K562 (cell line): ENCODE results near the gene TSTD2. TPM values are rescaled to one million over a fixed set of nuclear protein-coding genes. Genes with fewer than 3 reads are reported as not detected.

Experiments used
- ATAC-seq: fragments of 200-7000 bp; cut with Tn5 transposase; 3 replicates; pipeline ENCODE4 v1.9.1; 2020; ENCODE audit warnings: moderate library complexity
- BruUV-seq: library from RNA; stranded (reverse); fragments of 400-500 nt; replicated peaks from 2 replicates; lab custom pipeline; 2021; lab: Mats Ljungman, UMichigan
- CTCF ChIA-PET: fragments of 300-600 bp; formaldehyde crosslinking; extraction: SDS; loops from one replicate; lab custom pipeline; 2021; ENCODE audit warnings: low intra/inter-chr PET ratio; lab: Yijun Ruan, JAX
- POLR2A ChIA-PET: fragments of 300-600, 350-650 bp; sonication (Branson Sonifier 250); formaldehyde crosslinking; extraction: SDS; loops from one replicate; lab custom pipeline; 2021; ENCODE audit warnings: antibody characterized with exemption, inconsistent platforms; lab: Yijun Ruan, JAX
- DNase-seq, 4 experiments: peaks; one replicate each; pipeline versions ENCODE4 v3.0.0 to v3.0.0-alpha.2; 2011 to 2018; ENCODE audit warnings: low spot score in 3 of 4, mixed read lengths in 3 of 4; ENCODE audit errors: extremely low read depth in 1 of 4
- FAIRE-seq: peaks from 2 replicates; lab custom pipeline; 2011; peaks lifted over from hg19 to GRCh38; lab: Jason Lieb, UNC
- H2AFZ ChIP-seq: 2 replicates; pipeline ENCODE4 v1.6.0; 2011; ENCODE audit warnings: low read depth, low read length, control low read depth, inconsistent platforms
- H3K27ac ChIP-seq: fragments of 200-600 bp; 3 replicates; pipeline ENCODE4 v1.8.0; 2011; ENCODE audit warnings: low read depth, mild to moderate bottlenecking, control low read depth, inconsistent platforms, low read length, moderate library complexity, mixed read lengths; ENCODE audit errors: extremely low read depth
- H3K27me3 ChIP-seq, 2 experiments: fragments of 300-600 bp in 1 of 2; 2 replicates in 1 of 2; 3 replicates in 1 of 2; pipeline versions ENCODE4 v1.6.0 to v1.8.0; 2011; ENCODE audit warnings: inconsistent platforms in 2 of 2, low read length in 2 of 2, mild to moderate bottlenecking in 1 of 2, mixed read lengths in 1 of 2, moderate library complexity in 1 of 2; ENCODE audit not compliant: control insufficient read depth in 2 of 2, insufficient read depth in 2 of 2
- H3K36me3 ChIP-seq: fragments of 300-600 bp; 3 replicates; pipeline ENCODE4 v1.8.0; 2011; ENCODE audit warnings: mild to moderate bottlenecking, low read length, inconsistent platforms; ENCODE audit not compliant: control insufficient read depth, insufficient read depth
- H3K4me1 ChIP-seq, 2 experiments: fragments of 200-600 bp in 1 of 2; replicated peaks in 1 of 2; 2 replicates in 1 of 2; 3 replicates in 1 of 2; pipeline versions ENCODE4 v1.5.1 to v1.8.0; 2011; ENCODE audit warnings: inconsistent platforms in 2 of 2, low read length in 2 of 2, mild to moderate bottlenecking in 1 of 2, mixed read lengths in 1 of 2, moderate library complexity in 1 of 2; ENCODE audit not compliant: control insufficient read depth in 2 of 2, insufficient read depth in 2 of 2
- H3K4me2 ChIP-seq: 2 replicates; pipeline ENCODE4 v1.6.1; 2011; ENCODE audit warnings: low read length, control low read depth, inconsistent platforms, mixed read lengths; ENCODE audit not compliant: insufficient read depth
- H3K4me3 ChIP-seq: fragments of 200-600 bp; sonication (generic), shearing (Covaris generic); 2 replicates; pipeline ENCODE4 v1.5.1; 2016; ENCODE audit warnings: control low read depth, inconsistent platforms
- H3K79me2 ChIP-seq: fragments of 200-600 bp; 3 replicates; pipeline ENCODE4 v1.8.0; 2011; ENCODE audit warnings: low read length, inconsistent platforms; ENCODE audit not compliant: control insufficient read depth, insufficient read depth
- H3K9ac ChIP-seq, 2 experiments: 2 replicates each; pipeline versions ENCODE4 v1.6.0 to v1.6.1; 2011; ENCODE audit warnings: low read depth in 2 of 2, low read length in 2 of 2, control low read depth in 1 of 2, inconsistent platforms in 1 of 2, mild to moderate bottlenecking in 1 of 2, mixed read lengths in 1 of 2; ENCODE audit not compliant: insufficient read depth in 1 of 2
- H3K9me1 ChIP-seq: one replicate; pipeline ENCODE4 v1.6.0; 2011; ENCODE audit warnings: inconsistent platforms, mild to moderate bottlenecking, low read length, moderate library complexity; ENCODE audit not compliant: control insufficient read depth, insufficient read depth
- H3K9me3 ChIP-seq: replicated peaks from 2 replicates; pipeline ENCODE4 v1.5.1; 2011; ENCODE audit warnings: low read depth, low read length, inconsistent platforms; ENCODE audit not compliant: control insufficient read depth, insufficient read depth
- H4K20me1 ChIP-seq: replicated peaks from 2 replicates; pipeline ENCODE4 v1.6.1; 2011; ENCODE audit warnings: low read length, inconsistent platforms, mixed read lengths; ENCODE audit not compliant: control insufficient read depth, insufficient read depth
- BACH1 ChIP-seq: fragments of 200-800 bp; sonication (Bioruptor generic); IDR thresholded peaks from 2 replicates; pipeline ENCODE4 v1.6.1; 2016; ENCODE audit warnings: missing genetic modification characterization, missing compliant biosample characterization
- CBFB ChIP-seq: sonication (generic); formaldehyde crosslinking; IDR thresholded peaks from 2 replicates; pipeline ENCODE4 v1.4.0; 2020; ENCODE audit warnings: mild to moderate bottlenecking, missing genetic modification reagents
- HNRNPL ChIP-seq: fragments of 200-400 bp; formaldehyde crosslinking; IDR thresholded peaks from 2 replicates; pipeline ENCODE4 v1.6.1; 2017; ENCODE audit warnings: low read depth, mild to moderate bottlenecking, low read length
- JUNB ChIP-seq: fragments of 450-650 bp; formaldehyde crosslinking; conservative IDR thresholded peaks from 2 replicates; pipeline ENCODE4 v1.4.0; 2020; ENCODE audit warnings: mild to moderate bottlenecking
- MTA2 ChIP-seq: fragments of 450-650 bp; IDR thresholded peaks from 2 replicates; pipeline ENCODE4 v1.6.1; 2016; ENCODE audit warnings: low read depth
- NCOA1 ChIP-seq: fragments of 450-650 bp; IDR thresholded peaks from 2 replicates; pipeline ENCODE4 v1.6.1; 2016; ENCODE audit warnings: low read depth
- NRF1 ChIP-seq, 2 experiments: fragments of 450-650 bp; IDR thresholded peaks in 1 of 2; conservative IDR thresholded peaks in 1 of 2; 2 replicates each; pipeline ENCODE4 v1.6.1; 2014; ENCODE audit warnings: mild to moderate bottlenecking in 2 of 2
- RFX5 ChIP-seq: IDR thresholded peaks from 2 replicates; pipeline ENCODE4 v1.6.1; 2011; ENCODE audit warnings: low read depth, mild to moderate bottlenecking, improper control_type of control experiment, low read length
- SMARCA4 ChIP-seq: fragments of 450-650 bp; IDR thresholded peaks from 2 replicates; pipeline ENCODE4 v1.6.1; 2016
- ZEB2 ChIP-seq: fragments of 450-650 bp; IDR thresholded peaks from 2 replicates; pipeline ENCODE4 v1.6.1; 2016
- ZFP30 ChIP-seq: fragments of 250-450 bp; sonication (Bioruptor Pico); IDR thresholded peaks from 2 replicates; pipeline ENCODE4 v1.8.0; 2022; ENCODE audit warnings: moderate library complexity, mild to moderate bottlenecking, inconsistent platforms, borderline replicate concordance
- ZNF140 ChIP-seq: fragments of 250-450 bp; sonication (Bioruptor Pico); IDR thresholded peaks from 2 replicates; pipeline ENCODE4 v1.8.0; 2021; ENCODE audit warnings: moderate library complexity, mild to moderate bottlenecking, inconsistent platforms
- WGBS: fragments of 100-300 bp; shearing (Covaris generic); methylation state at CpG from one replicate; pipeline ENCODE4 v1.1.6; 2016; ENCODE audit warnings: low coverage, mixed read lengths; ENCODE audit not compliant: insufficient coverage; ENCODE audit errors: missing lambda C conversion rate; 5-methylcytosine and 5-hydroxymethylcytosine counted together
- in situ Hi-C: fragments of 300-500 bp; cut with MboI; formaldehyde crosslinking; loops from 4 replicates; pipeline ENCODE4 v1.15.0; 2018; ENCODE audit warnings: inconsistent platforms, mixed read lengths
- intact Hi-C: fragments of 100-400 bp; cut with micrococcal nuclease; formaldehyde crosslinking; loops from 2 replicates; pipeline ENCODE4 v1.14.2; 2022
- polyA plus RNA-seq, 8 experiments: library from polyadenylated mRNA; depleted of rRNA in 4 of 8; stranded (reverse) in 5 of 8; unstranded in 3 of 8; fragments of >200 nt; fragmentation: Nextera tagmentation in 2 of 8; fragmentation: Illumina TruSeq in 1 of 8; extraction: Ambion mirVana in 2 of 8; extraction: Trizol in 1 of 8; gene quantifications; 2 replicates each; pipeline versions ENCODE4 v1.2.1 to v1.2.3, GENCODE V29; 2011 to 2014; ENCODE audit warnings: inconsistent platforms in 1 of 8, missing spikeins in 1 of 8
- total RNA-seq, 7 experiments: library from RNA; depleted of rRNA in 6 of 7; stranded (reverse); fragments of >200 nt in 6 of 7; fragmentation: Illumina TruSeq in 2 of 7; extraction: Trizol in 2 of 7; gene quantifications; 2 replicates each; pipeline versions ENCODE4 v1.2.1 to v1.2.3, GENCODE V29; 2011 to 2021; ENCODE audit warnings: low replicate concordance in 1 of 7
- TF ChIP-seq, protein P1 (sequence below): sonication (generic); formaldehyde crosslinking; IDR thresholded peaks from 2 replicates; pipeline ENCODE4 v1.8.0; 2022; ENCODE audit warnings: mild to moderate bottlenecking, missing genetic modification reagents
- TF ChIP-seq, protein P2 (sequence below): fragments of 450-650 bp; IDR thresholded peaks from one replicate; pipeline ENCODE4 v1.6.1; 2018; ENCODE audit warnings: mild to moderate bottlenecking, moderate library complexity; ENCODE audit not compliant: partially characterized antibody

TSTD2 gene
- total and polyA plus RNA-seq, 9 of the 15 experiments (the other 6 are each of a cell fraction or from before 2014, with no cell fraction given): 10.1 to 36.7 (median 19.0) TPM

DNA sequence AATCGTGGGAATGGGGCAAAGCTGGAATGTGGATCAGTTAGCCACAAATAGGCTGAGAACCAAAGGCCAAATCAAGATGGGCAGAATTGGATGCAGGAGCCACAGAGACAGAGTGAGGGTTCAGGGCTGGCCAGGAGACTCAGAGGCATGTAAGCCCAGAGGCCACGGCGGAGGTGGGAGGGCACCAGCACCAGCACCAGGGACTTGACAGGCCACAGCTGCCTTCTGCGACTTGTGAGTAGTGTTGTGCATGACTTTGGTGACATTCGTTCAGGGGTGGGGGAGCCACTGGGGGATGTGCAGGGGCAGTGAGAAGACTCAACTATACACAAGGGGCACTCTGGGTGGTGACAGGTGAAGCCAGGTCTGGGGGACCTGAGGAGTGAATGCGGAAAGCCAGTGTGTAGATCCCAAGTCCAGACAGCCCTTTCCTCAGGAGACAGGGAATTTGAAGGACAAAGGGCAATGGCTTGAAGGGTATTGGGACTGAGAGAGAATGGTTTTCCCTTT is 78.5 kb downstream of the TSTD2 start:
- FAIRE-seq: no peak
- no peak for DNase-seq
- no peaks in the 10 kb centered on the region for H3K79me2 ChIP-seq
- H3K9me3 ChIP-seq: no peaks in the 10 kb centered on the region
- in situ Hi-C loops (no loop called here), intact Hi-C loops (no loop called here)
- peaks cover 42% of the 10 kb centered on the region for H3K36me3 ChIP-seq
- H3K9ac ChIP-seq: no peak overlapping the region
- H3K4me1 ChIP-seq: no peaks in the 10 kb centered on the region
- 87% methylated on average over 4 of the region's 6 CpGs for WGBS
- no peak overlapping the region for H3K27ac ChIP-seq
- no peak overlapping the region for H3K4me3 ChIP-seq
- ChIA-PET CTCF (no interaction called here), POLR2A (interaction anchor here (0.6 to 2.1 kb wide), 2 partner anchors 32 to 50 kb away, joined by 3 to 6 read pairs; no protein-coding TSS in a partner anchor)
- H4K20me1 ChIP-seq: 0 out of 2 replicates have a peak, but pooled peaks cover 5% of the 10 kb centered on the region
- H3K27me3 ChIP-seq: no peaks in the 10 kb centered on the region
- no peak for ATAC-seq
- no peak overlapping the region for H2AFZ ChIP-seq
- no TSS peak for BruUV-seq
- no peak for TF ChIP-seq HNRNPL
- no peak for TF ChIP-seq NRF1 (conservative IDR thresholded peaks at IDR 0.05 in 1 of 2, IDR thresholded peaks at IDR 0.05 in 1 of 2)
- TF ChIP-seq RFX5: no peak
- no peak for TF ChIP-seq JUNB (CRISPR knock-in tag)
- no peak for TF ChIP-seq ZNF140 (CRISPR knock-in tag)
- TF ChIP-seq, protein P1, sequence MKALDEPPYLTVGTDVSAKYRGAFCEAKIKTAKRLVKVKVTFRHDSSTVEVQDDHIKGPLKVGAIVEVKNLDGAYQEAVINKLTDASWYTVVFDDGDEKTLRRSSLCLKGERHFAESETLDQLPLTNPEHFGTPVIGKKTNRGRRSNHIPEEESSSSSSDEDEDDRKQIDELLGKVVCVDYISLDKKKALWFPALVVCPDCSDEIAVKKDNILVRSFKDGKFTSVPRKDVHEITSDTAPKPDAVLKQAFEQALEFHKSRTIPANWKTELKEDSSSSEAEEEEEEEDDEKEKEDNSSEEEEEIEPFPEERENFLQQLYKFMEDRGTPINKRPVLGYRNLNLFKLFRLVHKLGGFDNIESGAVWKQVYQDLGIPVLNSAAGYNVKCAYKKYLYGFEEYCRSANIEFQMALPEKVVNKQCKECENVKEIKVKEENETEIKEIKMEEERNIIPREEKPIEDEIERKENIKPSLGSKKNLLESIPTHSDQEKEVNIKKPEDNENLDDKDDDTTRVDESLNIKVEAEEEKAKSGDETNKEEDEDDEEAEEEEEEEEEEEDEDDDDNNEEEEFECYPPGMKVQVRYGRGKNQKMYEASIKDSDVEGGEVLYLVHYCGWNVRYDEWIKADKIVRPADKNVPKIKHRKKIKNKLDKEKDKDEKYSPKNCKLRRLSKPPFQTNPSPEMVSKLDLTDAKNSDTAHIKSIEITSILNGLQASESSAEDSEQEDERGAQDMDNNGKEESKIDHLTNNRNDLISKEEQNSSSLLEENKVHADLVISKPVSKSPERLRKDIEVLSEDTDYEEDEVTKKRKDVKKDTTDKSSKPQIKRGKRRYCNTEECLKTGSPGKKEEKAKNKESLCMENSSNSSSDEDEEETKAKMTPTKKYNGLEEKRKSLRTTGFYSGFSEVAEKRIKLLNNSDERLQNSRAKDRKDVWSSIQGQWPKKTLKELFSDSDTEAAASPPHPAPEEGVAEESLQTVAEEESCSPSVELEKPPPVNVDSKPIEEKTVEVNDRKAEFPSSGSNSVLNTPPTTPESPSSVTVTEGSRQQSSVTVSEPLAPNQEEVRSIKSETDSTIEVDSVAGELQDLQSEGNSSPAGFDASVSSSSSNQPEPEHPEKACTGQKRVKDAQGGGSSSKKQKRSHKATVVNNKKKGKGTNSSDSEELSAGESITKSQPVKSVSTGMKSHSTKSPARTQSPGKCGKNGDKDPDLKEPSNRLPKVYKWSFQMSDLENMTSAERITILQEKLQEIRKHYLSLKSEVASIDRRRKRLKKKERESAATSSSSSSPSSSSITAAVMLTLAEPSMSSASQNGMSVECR (CRISPR knock-in tag): no peak
- TF ChIP-seq NCOA1: no peak
- TF ChIP-seq ZEB2: no peak
- TF ChIP-seq, protein P2, sequence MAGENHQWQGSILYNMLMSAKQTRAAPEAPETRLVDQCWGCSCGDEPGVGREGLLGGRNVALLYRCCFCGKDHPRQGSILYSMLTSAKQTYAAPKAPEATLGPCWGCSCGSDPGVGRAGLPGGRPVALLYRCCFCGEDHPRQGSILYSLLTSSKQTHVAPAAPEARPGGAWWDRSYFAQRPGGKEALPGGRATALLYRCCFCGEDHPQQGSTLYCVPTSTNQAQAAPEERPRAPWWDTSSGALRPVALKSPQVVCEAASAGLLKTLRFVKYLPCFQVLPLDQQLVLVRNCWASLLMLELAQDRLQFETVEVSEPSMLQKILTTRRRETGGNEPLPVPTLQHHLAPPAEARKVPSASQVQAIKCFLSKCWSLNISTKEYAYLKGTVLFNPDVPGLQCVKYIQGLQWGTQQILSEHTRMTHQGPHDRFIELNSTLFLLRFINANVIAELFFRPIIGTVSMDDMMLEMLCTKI: no peak
- TF ChIP-seq CBFB (CRISPR knock-in tag): no peak
- TF ChIP-seq SMARCA4: no peak
- TF ChIP-seq ZFP30 (CRISPR knock-in tag): no peak
- TF ChIP-seq BACH1: no peak
- TF ChIP-seq MTA2: no peak
- H3K9me1 ChIP-seq: no peaks in the 10 kb centered on the region
- no peak overlapping the region for H3K4me2 ChIP-seq
